ENCODE results near the gene GALR2.

Gene GALR2

GRCh38 chr17:76119409-76120371, 45.1 kb downstream of the GALR2 start:
- DNase-seq (ENCODE audit: low read depth): no peak
- no peak overlapping the region for H3K4me3 ChIP-seq (ENCODE audit: low read depth, low read length)
- TF ChIP-seq, protein P1, sequence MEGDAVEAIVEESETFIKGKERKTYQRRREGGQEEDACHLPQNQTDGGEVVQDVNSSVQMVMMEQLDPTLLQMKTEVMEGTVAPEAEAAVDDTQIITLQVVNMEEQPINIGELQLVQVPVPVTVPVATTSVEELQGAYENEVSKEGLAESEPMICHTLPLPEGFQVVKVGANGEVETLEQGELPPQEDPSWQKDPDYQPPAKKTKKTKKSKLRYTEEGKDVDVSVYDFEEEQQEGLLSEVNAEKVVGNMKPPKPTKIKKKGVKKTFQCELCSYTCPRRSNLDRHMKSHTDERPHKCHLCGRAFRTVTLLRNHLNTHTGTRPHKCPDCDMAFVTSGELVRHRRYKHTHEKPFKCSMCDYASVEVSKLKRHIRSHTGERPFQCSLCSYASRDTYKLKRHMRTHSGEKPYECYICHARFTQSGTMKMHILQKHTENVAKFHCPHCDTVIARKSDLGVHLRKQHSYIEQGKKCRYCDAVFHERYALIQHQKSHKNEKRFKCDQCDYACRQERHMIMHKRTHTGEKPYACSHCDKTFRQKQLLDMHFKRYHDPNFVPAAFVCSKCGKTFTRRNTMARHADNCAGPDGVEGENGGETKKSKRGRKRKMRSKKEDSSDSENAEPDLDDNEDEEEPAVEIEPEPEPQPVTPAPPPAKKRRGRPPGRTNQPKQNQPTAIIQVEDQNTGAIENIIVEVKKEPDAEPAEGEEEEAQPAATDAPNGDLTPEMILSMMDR (conservative IDR thresholded peaks at IDR 0.05; ENCODE audit: low read depth, low read length): no peak

DNA sequence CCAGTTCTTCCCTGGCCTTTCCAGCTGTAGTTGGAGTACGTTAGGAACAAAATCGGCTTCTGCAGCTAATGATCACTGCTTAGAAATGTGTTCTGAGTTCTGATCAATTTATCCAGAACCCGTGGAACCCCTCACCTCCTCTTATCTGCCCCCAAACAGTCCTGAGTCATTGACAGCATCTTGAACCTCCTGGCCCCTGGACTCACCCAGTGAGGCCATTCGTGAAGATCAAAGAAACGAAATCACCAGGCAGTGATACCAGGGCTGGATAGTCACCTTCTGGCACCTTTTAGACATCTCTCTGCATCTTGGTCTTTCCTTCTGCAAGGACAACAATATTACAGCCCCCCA, 46.1 kb downstream of the GALR2 start:
- H3K4me3 ChIP-seq (ENCODE audit: low read depth, low read length): no peak overlapping the region
- TF ChIP-seq, protein P1 (conservative IDR thresholded peaks at IDR 0.05; ENCODE audit: low read depth, low read length): no peak
- DNase-seq (ENCODE audit: low read depth): no peak

- TF ChIP-seq, protein P1 (conservative IDR thresholded peaks at IDR 0.05; ENCODE audit: low read depth, low read length): no peak
- H3K4me3 ChIP-seq (ENCODE audit: low read depth, low read length): peak overlapping the region; percentile 41
- peak; percentile 28 for DNase-seq (ENCODE audit: low read depth)
Observed at GRCh38 chr17:76121932-76122430, 47.4 kb downstream of the GALR2 start.

DNA sequence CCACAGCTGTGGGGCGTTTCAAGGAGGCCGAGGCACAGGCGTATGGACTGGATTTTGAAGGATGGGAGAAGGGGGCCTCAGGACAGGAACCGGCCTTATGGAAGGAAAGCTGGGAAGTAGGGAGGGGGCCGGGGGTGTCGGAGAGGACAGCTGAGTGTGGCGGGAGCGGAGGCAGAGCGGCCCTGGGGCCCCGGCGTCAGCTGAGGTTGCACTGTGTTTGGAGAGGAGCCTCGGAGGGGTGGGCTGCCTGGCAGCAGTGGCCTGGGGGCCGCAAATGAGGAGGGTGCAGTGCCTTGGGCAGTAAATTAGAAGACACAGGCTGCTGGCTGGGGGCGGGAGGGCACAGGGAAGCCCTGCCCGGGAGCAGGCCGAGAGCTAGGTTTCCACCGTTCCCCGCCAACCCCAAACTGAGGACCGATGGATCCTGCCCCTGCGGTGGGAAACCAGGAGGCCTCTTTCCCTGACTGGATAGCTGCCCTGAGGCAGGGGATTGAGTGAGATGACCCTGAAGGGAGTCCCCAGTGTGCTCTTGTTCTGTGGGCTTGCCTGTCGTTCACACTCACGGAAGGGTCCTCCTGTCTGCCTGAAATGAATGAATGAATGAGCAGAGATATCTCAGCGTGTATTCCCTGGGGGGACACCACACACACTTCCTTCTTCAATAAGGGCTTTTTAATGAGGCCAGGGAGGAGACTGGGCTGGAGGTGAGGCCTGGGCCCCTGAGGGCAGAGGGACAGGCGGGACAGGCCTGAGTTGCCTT, 48.0 kb downstream of the GALR2 start:
- DNase-seq (ENCODE audit: low read depth): no peak
- TF ChIP-seq, protein P1 (conservative IDR thresholded peaks at IDR 0.05; ENCODE audit: low read depth, low read length): no peak
- no peak overlapping the region for H3K4me3 ChIP-seq (ENCODE audit: low read depth, low read length)

GRCh38 chr17:76123191-76123499, 48.6 kb downstream of the GALR2 start:
- no peak overlapping the region for H3K4me3 ChIP-seq (ENCODE audit: low read depth, low read length)
- TF ChIP-seq, protein P1 (conservative IDR thresholded peaks at IDR 0.05; ENCODE audit: low read depth, low read length): no peak
- no peak for DNase-seq (ENCODE audit: low read depth)

GRCh38 chr17:76123749-76124581, 49.4 kb downstream of the GALR2 start:
- H3K4me3 ChIP-seq (ENCODE audit: low read depth, low read length): no peak overlapping the region
- TF ChIP-seq, protein P1 (conservative IDR thresholded peaks at IDR 0.05; ENCODE audit: low read depth, low read length): no peak
- no peak for DNase-seq (ENCODE audit: low read depth)
